Neural crest cell (in vitro differentiated cells): ENCODE measurements around the gene PACS1. TPM values are rescaled to one million over a fixed set of nuclear protein-coding genes. Genes with fewer than 3 reads are reported as not detected.

Experiments used
- DNase-seq: peaks from one replicate; pipeline ENCODE4 v3.0.0; 2021; ENCODE audit warnings: low read depth, mixed read lengths, low spot score
- H3K27ac Mint-ChIP-seq: one replicate; pipeline ENCODE4 v1.8.0; 2021; ENCODE audit warnings: mild to moderate bottlenecking, mixed read lengths; ENCODE audit not compliant: unreplicated experiment
- H3K27me3 Mint-ChIP-seq: 2 replicates; pipeline ENCODE4 v1.8.0; 2021; ENCODE audit warnings: low read depth, mild to moderate bottlenecking, mixed read lengths
- H3K36me3 Mint-ChIP-seq: 2 replicates; pipeline ENCODE4 v1.8.0; 2021; ENCODE audit warnings: low read depth, mild to moderate bottlenecking, mixed read lengths
- H3K4me1 Mint-ChIP-seq: 2 replicates; pipeline ENCODE4 v1.8.0; 2021; ENCODE audit warnings: mixed read lengths
- H3K4me3 Mint-ChIP-seq: one replicate; pipeline ENCODE4 v1.8.0; 2021; ENCODE audit warnings: mild to moderate bottlenecking, mixed read lengths
- H3K9me3 Mint-ChIP-seq: 2 replicates; pipeline ENCODE4 v1.8.0; 2021; ENCODE audit warnings: mixed read lengths
- total RNA-seq: library from RNA; stranded (reverse); gene quantifications from 2 replicates; pipeline ENCODE4 v1.2.1, GENCODE V29; 2021
- TF ChIP-seq, protein P1 (sequence below): fragments of 200-600 bp; sonication (generic); conservative IDR thresholded peaks from 2 replicates; pipeline ENCODE4 v1.5.0; 2021; ENCODE audit warnings: antibody characterized with exemption, mild to moderate bottlenecking

The PACS1 gene
- total RNA-seq, 1 donor from 2014 or later = 54.3 TPM

DNA sequence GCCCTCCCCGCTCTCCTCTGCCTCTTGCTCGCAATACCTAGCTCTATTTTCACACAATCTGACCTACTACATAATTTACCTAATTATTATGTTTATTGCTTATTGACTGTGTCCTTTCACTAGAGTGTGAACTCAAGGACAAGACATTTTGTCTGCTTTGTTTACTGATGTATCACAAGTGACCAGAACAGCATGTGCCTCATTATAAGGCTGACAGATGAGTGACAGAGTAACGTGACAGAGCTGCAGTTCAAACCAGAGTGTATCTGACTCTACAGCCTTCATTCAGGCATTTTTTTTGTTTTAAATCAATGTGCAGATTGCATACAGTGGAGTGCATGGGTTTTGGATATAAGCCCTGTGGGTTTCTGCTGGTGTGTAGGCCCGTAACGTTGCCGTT is 116.4 kb downstream of the PACS1 start:
- H3K4me1 Mint-ChIP-seq = no peaks in the 10 kb centered on the region
- DNase-seq = no peak
- no peaks in the 10 kb centered on the region for H3K27me3 Mint-ChIP-seq
- H3K27ac Mint-ChIP-seq = no peak overlapping the region
- H3K4me3 Mint-ChIP-seq = no peak overlapping the region
- TF ChIP-seq, protein P1, sequence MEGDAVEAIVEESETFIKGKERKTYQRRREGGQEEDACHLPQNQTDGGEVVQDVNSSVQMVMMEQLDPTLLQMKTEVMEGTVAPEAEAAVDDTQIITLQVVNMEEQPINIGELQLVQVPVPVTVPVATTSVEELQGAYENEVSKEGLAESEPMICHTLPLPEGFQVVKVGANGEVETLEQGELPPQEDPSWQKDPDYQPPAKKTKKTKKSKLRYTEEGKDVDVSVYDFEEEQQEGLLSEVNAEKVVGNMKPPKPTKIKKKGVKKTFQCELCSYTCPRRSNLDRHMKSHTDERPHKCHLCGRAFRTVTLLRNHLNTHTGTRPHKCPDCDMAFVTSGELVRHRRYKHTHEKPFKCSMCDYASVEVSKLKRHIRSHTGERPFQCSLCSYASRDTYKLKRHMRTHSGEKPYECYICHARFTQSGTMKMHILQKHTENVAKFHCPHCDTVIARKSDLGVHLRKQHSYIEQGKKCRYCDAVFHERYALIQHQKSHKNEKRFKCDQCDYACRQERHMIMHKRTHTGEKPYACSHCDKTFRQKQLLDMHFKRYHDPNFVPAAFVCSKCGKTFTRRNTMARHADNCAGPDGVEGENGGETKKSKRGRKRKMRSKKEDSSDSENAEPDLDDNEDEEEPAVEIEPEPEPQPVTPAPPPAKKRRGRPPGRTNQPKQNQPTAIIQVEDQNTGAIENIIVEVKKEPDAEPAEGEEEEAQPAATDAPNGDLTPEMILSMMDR = no peak
- no peaks in the 10 kb centered on the region for H3K9me3 Mint-ChIP-seq
- peaks cover 2% of the 10 kb centered on the region for H3K36me3 Mint-ChIP-seq

GRCh38 chr11:66187453-66187852 is 117.4 kb downstream of the PACS1 start:
- TF ChIP-seq, protein P1 = no peak
- Mint-ChIP-seq H3K36me3 (peaks cover 2% of the 10 kb centered on the region), H3K27ac (no peak overlapping the region), H3K27me3 (no peaks in the 10 kb centered on the region), H3K9me3 (no peaks in the 10 kb centered on the region), H3K4me1 (no peaks in the 10 kb centered on the region), H3K4me3 (no peak overlapping the region)
- no peak for DNase-seq

- Mint-ChIP-seq H3K27ac (no peak overlapping the region), H3K4me1 (no peaks in the 10 kb centered on the region), H3K36me3 (peaks cover 2% of the 10 kb centered on the region), H3K9me3 (no peaks in the 10 kb centered on the region), H3K27me3 (no peaks in the 10 kb centered on the region), H3K4me3 (no peak overlapping the region)
- TF ChIP-seq, protein P1 = no peak
- no peak for DNase-seq
These were observed 118.5 kb downstream of the PACS1 start for GRCh38 chr11:66188580-66188979.

GRCh38 chr11:66189031-66189745 is 119.1 kb downstream of the PACS1 start:
- no peak overlapping the region for H3K27ac Mint-ChIP-seq
- TF ChIP-seq, protein P1 = no peak
- H3K4me3 Mint-ChIP-seq = no peak overlapping the region
- DNase-seq = no peak
- no peaks in the 10 kb centered on the region for H3K27me3 Mint-ChIP-seq
- H3K9me3 Mint-ChIP-seq = no peaks in the 10 kb centered on the region
- no peaks in the 10 kb centered on the region for H3K4me1 Mint-ChIP-seq
- H3K36me3 Mint-ChIP-seq = peaks cover 2% of the 10 kb centered on the region

- no peak for DNase-seq
- H3K27me3 Mint-ChIP-seq = no peaks in the 10 kb centered on the region
- no peaks in the 10 kb centered on the region for H3K9me3 Mint-ChIP-seq
- H3K27ac Mint-ChIP-seq = no peak overlapping the region
- H3K36me3 Mint-ChIP-seq = peaks cover 5% of the 10 kb centered on the region
- no peak overlapping the region for H3K4me3 Mint-ChIP-seq
- TF ChIP-seq, protein P1 = no peak
- H3K4me1 Mint-ChIP-seq = peaks cover 2% of the 10 kb centered on the region
These were observed 120.7 kb downstream of the PACS1 start for GRCh38 chr11:66190786-66191185.
